GM12865 (cell line): Measurements from ENCODE around the gene ZSCAN18.

Source experiments
- DNase-seq: peaks from one replicate; pipeline ENCODE4 v3.0.0; 2010; ENCODE audit warnings: low read depth
- H3K4me3 ChIP-seq: 2 replicates; pipeline ENCODE4 v1.5.1; 2011; ENCODE audit warnings: mild to moderate bottlenecking, low read depth, low read length, control low read depth
- CTCF ChIP-seq: IDR thresholded peaks from 2 replicates; pipeline ENCODE4 v1.5.1; 2011; ENCODE audit warnings: low read length, control low read depth, low read depth, inconsistent platforms; ENCODE audit not compliant: insufficient read depth; ENCODE audit errors: missing control alignments

ZSCAN18 gene

GRCh38 chr19:58044886-58045285 lies 53.1 kb downstream of the ZSCAN18 start:
- no peak for DNase-seq
- no peak for TF ChIP-seq CTCF

GRCh38 chr19:58044391-58044790 lies 53.6 kb downstream of the ZSCAN18 start:
- no peak for TF ChIP-seq CTCF
- H3K4me3 ChIP-seq: no peak overlapping the region
- no peak for DNase-seq

More at GRCh38 chr19:58044886-58045285, 53.1 kb downstream of the ZSCAN18 start:
- H3K4me3 ChIP-seq: no peak overlapping the region

GRCh38 chr19:58042495-58043340 lies 55.3 kb downstream of the ZSCAN18 start:
- TF ChIP-seq CTCF: no peak
- H3K4me3 ChIP-seq: no peak overlapping the region
- DNase-seq: no peak

GRCh38 chr19:58040751-58041525 lies 57.1 kb downstream of the ZSCAN18 start:
- no peak for TF ChIP-seq CTCF
- no peak overlapping the region for H3K4me3 ChIP-seq
- no peak for DNase-seq

GRCh38 chr19:58038688-58039204 lies 59.3 kb downstream of the ZSCAN18 start:
- H3K4me3 ChIP-seq: no peak overlapping the region
- no peak for TF ChIP-seq CTCF

GRCh38 chr19:58037927-58038687 lies 59.9 kb downstream of the ZSCAN18 start:
- TF ChIP-seq CTCF: no peak
- no peak for DNase-seq

More at GRCh38 chr19:58038688-58039204, 59.3 kb downstream of the ZSCAN18 start:
- DNase-seq: no peak

More at GRCh38 chr19:58037927-58038687, 59.9 kb downstream of the ZSCAN18 start:
- no peak overlapping the region for H3K4me3 ChIP-seq
